Heart right ventricle (tissue), 16 donors: ENCODE results near the gene CST4. TPM values are rescaled to one million over a fixed set of nuclear protein-coding genes. Genes with fewer than 3 reads are reported as not detected.

Source experiments
- ATAC-seq, 8 donors: fragments of 200-7000 bp; cut with Tn5 transposase; one replicate each; pipeline ENCODE4 v1.9.1; 2020; ENCODE audit warnings: mild to moderate bottlenecking in 8 of 8, moderate library complexity in 8 of 8, moderate number of reproducible peaks in 1 of 8
- DNase-seq, 2 donors: peaks; one replicate each; pipeline ENCODE4 v3.0.0-alpha.2; 2020
- H3K27ac ChIP-seq, 10 donors: fragments of 200-600 bp; sonication (generic) in 2 of 10; one replicate each; pipeline versions ENCODE4 v1.5.0 to v1.8.0; 2020 to 2022; ENCODE audit warnings: mild to moderate bottlenecking in 3 of 10
- H3K27me3 ChIP-seq, 7 donors: fragments of 200-600 bp; one replicate each; pipeline ENCODE4 v1.8.0; 2021 to 2022; ENCODE audit warnings: mild to moderate bottlenecking in 2 of 7
- H3K36me3 ChIP-seq, 9 donors: fragments of 200-600 bp; sonication (generic) in 1 of 9; one replicate each; pipeline versions ENCODE4 v1.5.0 to v1.8.0; 2020 to 2022; ENCODE audit warnings: mild to moderate bottlenecking in 2 of 9
- H3K4me1 ChIP-seq, 9 donors: fragments of 200-600 bp; sonication (generic) in 1 of 9; one replicate each; pipeline versions ENCODE4 v1.5.0 to v1.8.0; 2020 to 2022; ENCODE audit warnings: mild to moderate bottlenecking in 4 of 9
- H3K4me3 ChIP-seq, 10 donors: fragments of 200-600 bp; sonication (generic) in 2 of 10; one replicate each; pipeline versions ENCODE4 v1.5.0 to v1.8.0; 2020 to 2022; ENCODE audit warnings: mild to moderate bottlenecking in 7 of 10, moderate library complexity in 2 of 10
- H3K9me3 ChIP-seq, 11 donors: fragments of 200-600 bp in 10 of 11; sonication (generic) in 2 of 11; one replicate each; pipeline versions ENCODE4 v1.5.0 to v1.8.0; 2013 to 2022; ENCODE audit warnings: mild to moderate bottlenecking in 2 of 11, control low read depth in 1 of 11, moderate library complexity in 1 of 11
- WGBS, 2 donors: extraction: QIAGEN DNeasy Blood & Tissue Kit; methylation state at CpG; one replicate each; pipeline ENCODE4 v1.1.7; 2013; ENCODE audit warnings: inconsistent platforms in 1 of 2; 5-methylcytosine and 5-hydroxymethylcytosine counted together
- intact Hi-C, 10 donors: fragments of 100-400 bp; cut with DNase I; formaldehyde crosslinking; loops; one replicate each; pipeline versions ENCODE4 v1.11.1 to v1.14.2; 2022
- polyA plus RNA-seq, 2 donors: library from polyadenylated mRNA; stranded (reverse); fragments of 200-250 nt; gene quantifications; one replicate each; pipeline ENCODE4 v1.2.3, GENCODE V29; 2013
- total RNA-seq, 10 donors: library from RNA; stranded (reverse); fragmentation: NEBNext Ultra II Directional in 3 of 10; extraction: Animal tissue kit (Norgen Biotek cat#: 25700) in 3 of 10; gene quantifications; one replicate each; pipeline versions ENCODE4 v1.2.1 to v1.2.4, GENCODE V29; 2021 to 2023
- TF ChIP-seq, protein P1 (sequence below), 9 donors: fragments of 200-600 bp; sonication (generic) in 2 of 9; IDR thresholded peaks; one replicate each; pipeline versions ENCODE4 v1.5.0 to v1.8.0; 2021 to 2022; ENCODE audit warnings: antibody characterized with exemption in 9 of 9, mild to moderate bottlenecking in 5 of 9, moderate library complexity in 1 of 9
- donor health status: Arrhythmogenic right ventricular cardiomyopathy.
- donor health status: ischemic (EF 13 %, LVEDD 7.1; RV severe dilation, severe dysfunction).
- donor health status: healthy with polysubstance abuse.
- donor health status: DM: no; HTN: yes; CAD: no.
- donor health status: DM: no; HTN: no; CAD: no.
- donor health status: ischemic (EF 25% LVEDD 6.9; RV normal size, moderate dysfunction).
- donor health status: ischemic (EF 25% LVEDD 5.7; RV mildly dilated, moderate dysfunction).
- donor health status: healthy.
- donor health status: DM: yes; HTN: yes; CAD: no.
- donor health status: Ischemic cardiomyopathy.
- donor health status: ischemic (EF 35%, LVEDD 5.7; RV mildly dilated, moderate dysfunction).
- donor health status: nonischemic (EF 11% LVEDD 7.7; RV severe dilation, severe dysfunction).
- donor health status: DM: yes; HTN: yes; CAD: no.
- donor health status: PGD.
- donor health status: ischemic (EF 29% LVEDD 5.4; RV normal size, mild dysfunction).
- donor health status: nonischemic (EF 23%, LVEDD 6.1; RV moderate dilation, normal function).

CST4 gene
- total and polyA plus RNA-seq, 12 donors = not detected

GRCh38 chr20:23652371-23652770 is 36.5 kb downstream of the CST4 start:
- H3K4me3 ChIP-seq = no peak overlapping the region
- peaks cover 0 to 3% (median 0%) of the 10 kb centered on the region in 7 donors for H3K27me3 ChIP-seq
- no peak for ATAC-seq
- no peaks in the 10 kb centered on the region for H3K36me3 ChIP-seq
- H3K9me3 ChIP-seq = no peaks in the 10 kb centered on the region
- H3K27ac ChIP-seq = peak overlapping the region in 1 of 10 donors; percentile 18
- TF ChIP-seq, protein P1, sequence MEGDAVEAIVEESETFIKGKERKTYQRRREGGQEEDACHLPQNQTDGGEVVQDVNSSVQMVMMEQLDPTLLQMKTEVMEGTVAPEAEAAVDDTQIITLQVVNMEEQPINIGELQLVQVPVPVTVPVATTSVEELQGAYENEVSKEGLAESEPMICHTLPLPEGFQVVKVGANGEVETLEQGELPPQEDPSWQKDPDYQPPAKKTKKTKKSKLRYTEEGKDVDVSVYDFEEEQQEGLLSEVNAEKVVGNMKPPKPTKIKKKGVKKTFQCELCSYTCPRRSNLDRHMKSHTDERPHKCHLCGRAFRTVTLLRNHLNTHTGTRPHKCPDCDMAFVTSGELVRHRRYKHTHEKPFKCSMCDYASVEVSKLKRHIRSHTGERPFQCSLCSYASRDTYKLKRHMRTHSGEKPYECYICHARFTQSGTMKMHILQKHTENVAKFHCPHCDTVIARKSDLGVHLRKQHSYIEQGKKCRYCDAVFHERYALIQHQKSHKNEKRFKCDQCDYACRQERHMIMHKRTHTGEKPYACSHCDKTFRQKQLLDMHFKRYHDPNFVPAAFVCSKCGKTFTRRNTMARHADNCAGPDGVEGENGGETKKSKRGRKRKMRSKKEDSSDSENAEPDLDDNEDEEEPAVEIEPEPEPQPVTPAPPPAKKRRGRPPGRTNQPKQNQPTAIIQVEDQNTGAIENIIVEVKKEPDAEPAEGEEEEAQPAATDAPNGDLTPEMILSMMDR (IDR thresholded peaks at IDR 0.05) = no peak
- intact Hi-C loops = no loop called here
- peaks cover 4 to 46% (median 31%) of the 10 kb centered on the region in 9 donors for H3K4me1 ChIP-seq
- no peak for DNase-seq

- Histone ChIP-seq H3K27ac (no peak overlapping the region), H3K36me3 (no peaks in the 10 kb centered on the region), H3K27me3 (peaks cover 0 to 3% (median 0%) of the 10 kb centered on the region in 7 donors), H3K4me3 (no peak overlapping the region), H3K4me1 (peaks cover 4 to 48% (median 27%) of the 10 kb centered on the region in 9 donors), H3K9me3 (no peaks in the 10 kb centered on the region)
- no peak for DNase-seq
- TF ChIP-seq, protein P1 (IDR thresholded peaks at IDR 0.05) = no peak
- ATAC-seq = no peak
- intact Hi-C loops = no loop called here
- WGBS, 2 donors = 91 to 96% methylated on average over 2 of the region's 2 CpGs
Observed at GRCh38 chr20:23651117-23651516, 37.7 kb downstream of the CST4 start.

DNA sequence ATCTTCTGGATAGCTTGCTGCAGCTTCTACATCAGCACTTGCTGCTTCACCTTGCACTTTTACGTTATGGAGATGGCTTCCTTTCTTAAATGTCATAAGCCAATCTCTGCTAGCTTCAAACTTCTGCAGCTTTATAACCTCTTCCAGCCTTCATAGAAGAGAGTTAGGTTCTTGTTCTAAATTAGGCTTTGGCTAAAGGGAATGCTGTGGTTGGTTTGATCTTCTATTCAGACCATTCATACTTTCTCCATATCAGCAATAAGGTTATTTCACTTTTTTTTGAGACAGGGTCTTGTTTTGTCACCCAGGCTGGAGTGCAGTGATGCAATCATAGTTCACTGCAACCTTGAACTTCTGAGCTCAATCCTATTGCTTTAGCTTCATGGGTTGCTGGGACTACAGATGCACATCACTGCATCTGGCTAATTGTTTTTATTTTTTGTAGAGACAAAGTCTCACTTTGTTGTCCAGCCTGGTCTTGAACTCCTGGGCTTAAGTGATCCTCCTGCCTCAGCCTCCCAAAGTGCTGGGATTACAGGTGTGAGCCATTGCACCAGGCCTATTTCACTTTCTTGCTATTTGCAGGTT is 38.9 kb downstream of the CST4 start:
- WGBS, 2 donors = 78 to 85% methylated on average over 1 of the region's 1 CpG

DNA sequence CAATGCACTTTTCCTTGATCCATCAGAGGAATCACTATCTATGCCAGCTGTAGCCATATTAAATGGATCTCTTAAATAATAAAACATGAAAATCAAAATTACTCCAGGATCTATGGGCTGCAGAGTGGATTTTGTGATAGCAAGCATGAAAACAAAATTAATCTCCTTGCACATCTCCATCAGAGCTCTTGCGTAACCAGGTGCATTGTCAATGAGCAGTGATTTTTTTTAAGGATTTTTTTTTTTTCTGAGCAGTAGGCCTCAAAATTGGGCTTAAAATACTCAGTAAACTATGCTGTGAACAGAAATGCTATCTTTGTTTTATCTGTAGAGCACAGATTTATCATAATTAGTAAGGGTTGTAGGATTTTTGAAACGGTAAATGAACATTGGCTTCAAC is 39.6 kb downstream of the CST4 start:
- Histone ChIP-seq H3K27ac (no peak overlapping the region), H3K4me3 (no peak overlapping the region), H3K9me3 (no peaks in the 10 kb centered on the region), H3K36me3 (no peaks in the 10 kb centered on the region), H3K27me3 (no peaks in the 10 kb centered on the region), H3K4me1 (peaks cover 0 to 32% (median 10%) of the 10 kb centered on the region in 9 donors)
- ATAC-seq (no peak), DNase-seq (no peak)
- intact Hi-C loops = no loop called here
- WGBS, 2 donors = 87 to 89% methylated on average over 2 of the region's 2 CpGs
- TF ChIP-seq, protein P1 (IDR thresholded peaks at IDR 0.05) = no peak

More for the DNA sequence above, 38.9 kb downstream of the CST4 start:
- Histone ChIP-seq H3K27me3 (no peaks in the 10 kb centered on the region), H3K4me3 (no peak overlapping the region), H3K9me3 (no peaks in the 10 kb centered on the region), H3K27ac (no peak overlapping the region), H3K4me1 (peaks cover 3 to 39% (median 16%) of the 10 kb centered on the region in 9 donors), H3K36me3 (no peaks in the 10 kb centered on the region)
- intact Hi-C loops = no loop called here
- DNase-seq (no peak), ATAC-seq (no peak)
- TF ChIP-seq, protein P1 (IDR thresholded peaks at IDR 0.05) = no peak
